EL (cell line): ENCODE data around the gene COL15A1.

ENCODE experiments used
- DNase-seq: peaks from one replicate; pipeline ENCODE4 v3.0.0-alpha.2; 2016

COL15A1 gene

DNA sequence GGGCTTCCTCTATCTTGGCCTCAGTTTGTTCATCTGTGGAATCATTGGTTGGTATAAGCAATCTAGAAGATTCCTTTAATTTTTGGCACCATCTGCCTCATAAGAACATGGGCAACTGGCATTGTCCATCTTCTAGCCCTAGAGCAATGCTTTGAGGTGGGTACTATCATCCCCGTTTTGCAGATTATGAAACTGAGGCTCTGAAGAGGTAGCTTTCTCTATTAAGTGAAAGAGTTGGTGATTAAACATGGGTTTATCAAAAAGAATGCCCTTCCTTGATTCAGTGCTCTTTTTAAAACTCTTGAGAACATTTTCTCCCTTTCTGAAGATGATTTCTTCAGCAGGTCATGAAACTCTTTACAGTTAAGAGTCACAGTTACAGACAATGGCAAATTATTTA, 118.8 kb downstream of the COL15A1 start:
- DNase-seq = no peak

DNA sequence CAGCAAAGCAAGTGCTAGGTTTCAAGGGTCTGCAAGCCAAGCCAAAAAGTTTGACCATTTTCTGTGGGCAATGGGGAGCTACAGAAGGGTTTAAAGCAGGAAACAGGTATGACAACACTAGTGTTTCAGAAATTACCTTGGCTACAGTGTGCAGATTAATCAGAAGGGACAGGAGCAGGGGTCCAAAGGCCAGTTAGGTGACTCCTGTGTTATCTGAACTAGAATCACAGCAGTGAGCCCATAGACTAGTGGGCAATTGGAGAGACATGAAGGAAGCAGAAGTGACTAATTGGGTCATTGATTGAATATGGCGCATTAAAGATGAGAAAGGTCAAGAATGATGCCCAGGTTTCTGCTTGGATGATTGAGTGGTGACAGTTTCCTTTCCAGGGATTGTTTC, 119.8 kb downstream of the COL15A1 start:
- no peak for DNase-seq

DNA sequence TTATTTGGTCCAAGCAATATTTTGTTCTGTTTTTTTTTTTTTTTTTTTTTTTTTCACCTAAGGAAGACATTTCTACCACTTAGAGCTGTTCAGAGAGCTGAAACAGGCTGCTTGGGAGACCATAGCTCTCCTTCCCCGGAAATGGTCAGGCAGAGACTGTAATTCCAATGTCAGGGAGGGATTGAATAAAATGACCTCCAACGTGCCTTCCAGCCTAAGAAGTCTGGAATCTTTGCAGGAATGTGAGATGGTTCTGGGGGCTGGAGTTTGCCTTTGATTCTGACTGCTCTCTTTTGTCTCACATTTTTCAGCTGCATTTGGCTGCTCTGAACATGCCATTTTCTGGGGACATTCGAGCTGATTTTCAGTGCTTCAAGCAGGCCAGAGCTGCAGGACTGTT, 122.9 kb downstream of the COL15A1 start:
- no peak for DNase-seq

DNA sequence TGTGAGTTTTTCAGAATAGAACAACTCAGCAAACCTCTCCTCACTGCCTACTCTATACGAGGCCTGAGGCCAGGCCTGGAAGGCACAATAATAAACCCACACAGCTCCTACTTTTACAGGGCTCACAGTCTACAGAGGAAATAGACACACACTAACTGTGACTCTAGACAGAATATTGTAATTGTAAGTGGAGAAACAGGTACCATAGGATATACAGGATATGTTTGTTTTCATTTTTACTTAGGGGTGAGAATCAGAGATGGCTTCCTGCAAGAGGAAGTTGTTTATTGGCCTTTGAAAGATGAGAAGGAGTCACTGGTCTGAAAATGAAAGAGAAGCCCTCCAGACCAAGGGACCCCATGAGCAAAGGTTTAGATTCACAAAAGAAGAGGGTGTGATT, 125.4 kb downstream of the COL15A1 start:
- DNase-seq = no peak

DNA sequence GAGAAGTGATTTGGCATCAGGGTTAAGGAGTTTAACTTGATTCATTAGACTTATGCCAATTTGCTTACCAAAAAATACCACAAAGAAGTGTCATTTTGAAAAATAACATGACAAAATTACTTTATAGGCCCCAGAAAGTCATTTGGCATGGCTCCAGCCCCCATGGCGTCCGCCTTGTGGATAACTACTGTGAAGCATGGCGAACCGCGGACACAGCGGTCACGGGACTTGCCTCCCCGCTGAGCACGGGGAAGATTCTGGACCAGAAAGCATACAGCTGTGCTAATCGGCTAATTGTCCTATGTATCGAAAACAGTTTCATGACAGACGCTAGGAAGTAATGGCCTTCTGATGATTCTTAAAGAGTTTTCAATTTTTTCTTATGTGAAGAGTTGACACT, 125.8 kb downstream of the COL15A1 start:
- DNase-seq = no peak

DNA sequence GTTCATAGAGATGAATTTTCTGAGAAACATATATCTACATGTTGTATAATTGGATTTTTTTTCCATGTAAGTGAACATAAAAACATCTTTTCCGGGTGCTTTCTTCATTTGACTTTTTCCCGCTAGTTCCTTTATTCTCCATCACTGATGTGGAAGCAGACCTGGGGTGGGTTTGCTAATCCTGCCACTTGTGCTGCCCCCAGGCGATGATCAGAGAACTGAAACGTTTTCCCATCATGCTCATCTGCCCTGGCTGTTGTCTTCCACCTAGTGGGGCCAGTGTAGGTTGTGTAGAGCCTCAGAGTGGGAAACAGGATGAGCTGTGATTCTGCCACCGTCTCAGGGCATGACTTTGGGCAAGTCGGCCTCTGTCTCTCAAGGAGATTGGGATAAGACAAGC, 127.0 kb downstream of the COL15A1 start:
- DNase-seq = no peak

DNA sequence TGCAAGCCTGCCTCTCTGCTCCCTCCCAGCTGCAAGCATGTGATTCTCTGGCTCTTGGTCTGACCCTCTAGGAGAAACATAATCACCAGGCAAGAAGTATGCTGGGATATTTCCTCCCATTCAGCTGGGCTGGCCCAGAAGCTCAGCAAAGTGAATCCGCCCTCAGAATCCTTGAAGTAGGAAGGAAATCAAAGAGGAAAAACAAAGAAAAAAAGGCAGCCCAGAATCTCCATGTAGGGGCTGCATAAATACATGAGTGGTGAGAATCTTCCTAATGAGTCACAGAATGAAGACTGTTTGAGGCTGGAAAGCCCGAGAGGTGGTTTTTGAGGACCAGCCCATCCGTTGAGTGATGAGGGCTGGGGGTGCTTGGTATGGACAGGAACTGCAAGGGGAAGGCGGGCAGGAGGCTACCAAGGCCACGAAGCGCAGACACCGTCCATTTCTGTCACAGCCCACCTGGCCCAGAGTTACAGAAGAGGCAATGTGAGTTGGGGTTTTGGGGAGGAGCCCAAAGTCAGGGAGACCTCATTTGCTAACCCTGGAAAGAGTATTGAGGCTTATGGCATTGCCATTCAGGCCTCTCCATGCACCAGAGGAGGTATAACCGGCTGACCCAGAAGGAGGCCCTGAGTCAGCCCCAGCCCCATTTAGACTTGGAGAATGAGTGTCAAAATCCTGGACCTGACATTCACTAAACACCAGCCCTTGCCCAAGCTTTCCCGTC, 127.8 kb downstream of the COL15A1 start:
- peak; percentile 42 for DNase-seq

DNA sequence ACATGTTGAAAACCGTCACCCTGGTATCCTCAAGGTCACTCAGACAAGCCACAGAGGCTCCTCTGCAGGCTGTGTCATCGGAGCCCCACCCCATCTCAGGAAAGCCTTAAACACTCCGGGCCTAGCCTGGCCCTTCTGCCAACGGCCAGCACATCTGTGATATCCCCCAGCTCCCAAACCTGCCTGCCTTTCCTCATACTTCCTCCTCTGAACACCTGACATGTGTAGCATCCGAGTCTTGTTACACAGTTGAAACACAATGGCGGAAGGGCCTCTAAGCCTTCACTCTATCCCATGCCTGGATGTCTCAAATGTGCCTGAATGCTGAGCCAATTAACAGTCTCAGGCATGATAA, 128.3 kb downstream of the COL15A1 start:
- no peak for DNase-seq

DNA sequence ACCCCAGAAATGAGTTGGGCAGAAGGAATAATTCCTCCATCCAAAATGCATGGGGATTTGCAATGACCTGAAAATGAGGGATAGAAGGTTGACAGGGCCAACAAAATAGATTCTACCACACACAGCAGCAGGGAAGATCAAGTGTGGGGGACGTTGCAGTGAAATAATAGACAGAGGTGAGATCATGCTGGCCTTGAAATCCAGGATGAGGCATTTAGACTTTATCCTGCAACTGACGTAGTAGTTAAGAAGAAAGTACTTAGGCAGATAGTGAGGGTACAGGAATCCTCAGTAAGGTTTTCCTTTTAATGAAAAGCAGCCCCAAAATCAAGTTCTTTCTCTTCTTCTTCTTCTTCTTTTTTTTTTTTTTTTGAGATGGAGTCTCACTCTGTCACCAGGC, 129.6 kb downstream of the COL15A1 start:
- DNase-seq = no peak

DNA sequence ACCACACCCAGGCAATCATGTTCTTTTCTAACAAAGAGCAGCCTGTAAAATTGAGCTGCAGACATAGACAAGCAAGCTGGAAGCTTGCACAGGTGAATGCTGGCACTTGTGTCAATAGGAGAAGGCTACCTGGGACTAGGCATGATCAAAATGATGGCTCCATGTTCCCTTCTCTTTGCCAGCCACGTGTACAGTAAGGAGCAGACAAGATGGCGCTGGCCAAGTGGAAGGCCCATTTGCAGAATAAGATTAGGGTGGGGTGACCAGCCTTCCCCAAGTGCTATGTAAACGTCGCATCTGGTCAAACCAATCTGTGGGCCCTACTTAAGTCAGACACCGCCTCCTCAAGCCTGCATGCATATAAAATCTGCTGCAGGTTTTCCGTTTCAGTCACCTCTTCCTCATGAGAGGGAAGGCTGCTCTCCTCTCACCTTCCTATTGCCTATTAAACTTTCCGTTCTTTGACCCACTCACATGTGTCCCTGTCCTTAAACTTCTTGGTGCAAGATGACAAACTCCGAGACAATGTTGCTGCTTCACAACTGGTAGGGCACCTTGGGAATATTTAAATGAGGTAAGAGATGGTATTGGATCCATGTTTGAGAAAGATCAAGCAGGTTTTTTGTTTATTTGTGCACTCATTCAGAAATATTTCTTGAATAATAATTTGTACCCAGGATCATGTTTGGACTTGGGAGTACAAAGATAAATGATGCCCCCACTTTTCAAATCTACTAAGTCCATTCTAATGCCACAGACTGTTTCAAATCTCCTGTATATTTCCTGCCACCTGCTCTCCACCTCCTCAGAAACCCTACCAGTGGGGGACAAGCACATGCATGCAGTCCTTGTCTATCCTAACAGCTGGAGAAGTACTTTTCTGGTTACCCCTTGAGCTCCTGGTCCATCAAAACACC, 130.5 kb downstream of the COL15A1 start:
- no peak for DNase-seq

DNA sequence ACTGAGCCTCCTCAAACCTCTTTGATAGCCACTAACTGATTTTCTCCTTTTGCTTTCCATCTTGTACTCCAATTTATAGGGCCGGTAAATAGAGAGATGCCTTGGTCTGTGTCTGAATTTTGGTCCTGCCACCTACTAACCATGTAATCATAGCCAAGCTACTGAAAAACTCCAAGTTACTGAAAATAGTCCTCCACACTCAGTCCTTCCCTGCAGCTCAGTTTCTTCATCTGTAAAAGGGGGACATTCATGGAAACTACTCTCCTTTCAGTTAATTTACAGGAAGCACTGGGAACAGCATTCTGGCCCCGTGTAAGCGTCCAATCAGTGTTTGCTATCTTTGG, 131.2 kb downstream of the COL15A1 start:
- no peak for DNase-seq

DNA sequence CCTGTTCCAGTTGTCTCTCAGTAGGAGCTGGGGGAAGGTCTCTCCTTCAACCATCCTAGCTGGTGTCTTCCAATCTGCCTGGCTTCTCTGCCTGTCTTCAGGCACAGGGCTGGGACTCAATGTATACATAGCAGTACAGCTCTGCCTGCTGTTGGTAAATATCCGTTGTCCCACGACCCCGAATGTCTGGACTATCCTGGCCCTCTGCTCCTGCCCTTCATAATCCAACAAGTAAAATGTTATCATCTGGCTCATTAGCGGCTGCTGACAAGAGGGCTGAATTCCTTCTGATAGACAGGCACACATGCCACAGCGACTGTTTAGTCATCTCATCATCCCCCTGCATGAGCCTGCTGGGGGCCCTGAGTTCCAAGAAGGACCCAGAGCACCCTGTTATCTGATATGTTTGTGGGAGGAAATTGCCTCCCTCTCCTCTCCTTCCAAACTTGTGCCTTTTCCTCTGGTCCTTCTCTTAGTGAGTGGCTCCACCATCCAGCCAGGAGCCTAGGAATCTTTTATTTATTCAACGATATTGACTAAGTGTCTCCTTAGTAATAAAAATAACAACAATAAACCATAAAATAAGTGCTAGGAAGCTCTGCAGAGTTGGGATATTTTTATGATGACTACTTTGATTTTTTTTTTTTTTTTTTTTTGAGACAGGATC, 131.7 kb downstream of the COL15A1 start:
- peak; percentile 89 for DNase-seq

DNA sequence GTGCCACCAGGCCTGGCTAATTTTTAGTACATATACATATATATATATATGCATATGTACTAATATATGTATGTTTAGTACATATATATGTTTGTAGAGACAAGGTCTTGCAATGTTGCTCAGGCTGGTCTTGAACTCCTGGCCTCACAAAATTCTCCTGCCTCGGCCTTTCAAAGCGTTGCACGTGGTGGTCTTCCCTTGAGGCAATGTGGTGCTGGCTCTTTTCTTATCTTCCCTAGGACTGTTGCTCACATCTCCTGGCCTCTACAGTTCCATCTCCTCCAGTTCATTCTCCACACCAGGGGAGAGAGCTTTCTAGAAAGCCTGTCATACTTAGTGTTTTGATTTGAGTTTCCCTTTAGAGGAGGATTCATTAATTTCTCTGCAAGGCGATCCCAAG, 132.3 kb downstream of the COL15A1 start:
- no peak for DNase-seq

DNA sequence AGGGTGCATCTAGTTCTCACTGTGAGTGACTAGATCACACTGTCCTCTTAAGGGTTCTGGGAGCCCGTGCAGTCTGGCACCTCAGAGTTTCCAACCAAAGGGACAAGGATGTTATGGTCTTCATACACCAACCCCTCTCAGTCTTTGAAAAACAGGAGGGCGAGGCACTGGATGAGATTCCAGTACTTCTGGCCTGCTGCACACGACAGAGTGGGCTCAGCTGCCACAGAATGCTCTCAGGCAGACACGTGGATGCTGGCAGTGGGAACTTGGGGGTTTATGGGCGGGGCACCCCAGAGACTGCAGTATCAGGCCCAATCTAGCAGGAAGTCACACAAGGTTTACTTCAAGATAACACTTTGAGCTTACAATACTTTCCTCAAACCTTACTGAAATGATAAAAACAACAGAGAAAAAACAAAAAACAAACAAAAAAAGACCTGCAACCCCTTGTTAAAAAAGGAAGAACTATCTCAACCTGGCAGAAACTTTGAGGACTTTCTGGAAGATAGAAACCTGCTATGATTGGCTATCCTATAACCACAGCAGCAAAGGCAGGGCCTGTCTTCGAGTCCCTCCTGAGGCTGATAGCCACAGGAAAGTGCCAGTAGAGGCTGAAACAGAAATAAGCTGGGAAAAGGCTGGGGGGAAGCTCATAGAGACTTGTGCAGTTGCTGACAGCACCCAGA, 132.9 kb downstream of the COL15A1 start:
- DNase-seq = no peak

DNA sequence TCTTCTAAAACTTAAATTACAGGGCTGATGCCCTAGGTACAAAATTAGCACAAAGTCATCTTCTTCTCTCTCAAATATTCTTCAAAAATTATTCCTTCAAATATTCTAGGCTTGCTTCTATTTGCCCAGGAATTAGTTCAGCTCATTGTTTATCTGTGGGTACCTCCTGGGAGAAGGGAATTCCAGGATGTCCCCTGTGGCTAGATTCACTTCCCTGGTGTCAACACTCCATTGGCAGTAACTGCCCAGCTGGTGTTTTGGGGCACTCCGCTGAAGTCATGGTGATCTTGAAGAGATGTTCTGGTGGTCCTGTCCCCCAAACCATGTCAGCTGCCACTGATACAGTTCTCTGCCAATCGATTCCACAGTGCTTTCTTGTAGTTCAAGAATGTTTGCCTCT, 135.0 kb downstream of the COL15A1 start:
- DNase-seq = no peak

DNA sequence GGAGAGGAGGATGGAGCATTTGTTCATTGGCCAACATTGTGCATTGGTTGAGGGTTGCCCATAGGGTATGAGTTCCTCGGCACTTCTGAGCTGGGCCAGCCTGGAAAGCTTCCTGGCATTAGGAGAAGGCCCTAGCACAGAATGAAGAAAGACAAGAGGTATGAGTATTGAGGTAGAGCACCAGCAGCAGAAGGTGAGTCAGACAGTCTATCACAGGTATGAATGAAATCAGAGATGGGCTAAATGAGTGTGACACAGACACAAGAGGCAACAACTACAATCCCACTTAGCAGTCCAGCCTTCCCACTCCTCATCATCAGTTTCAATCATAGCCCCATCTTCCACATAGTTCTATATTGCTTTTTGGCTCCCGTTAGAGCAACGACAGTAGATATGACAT, 135.8 kb downstream of the COL15A1 start:
- DNase-seq = no peak

DNA sequence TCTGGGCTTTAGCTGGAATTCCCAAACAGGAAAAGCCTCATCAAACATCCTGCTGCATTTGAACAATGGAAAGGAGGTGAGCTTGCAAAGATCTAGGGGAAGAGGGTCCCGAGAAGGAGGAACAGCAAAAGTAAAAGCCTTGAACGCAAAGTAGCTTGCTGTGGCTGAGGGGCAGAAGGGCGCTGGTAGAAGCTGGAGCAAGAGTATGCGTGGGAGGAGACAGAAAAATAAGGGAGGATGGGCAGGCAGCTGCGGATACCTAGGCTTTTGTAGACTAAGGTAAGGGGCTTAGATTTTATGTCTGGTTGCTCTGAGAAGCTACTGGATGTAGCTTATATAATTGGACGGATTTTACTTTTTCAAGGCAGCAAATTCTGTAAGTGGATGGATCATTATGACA, 139.3 kb downstream of the COL15A1 start:
- no peak for DNase-seq

DNA sequence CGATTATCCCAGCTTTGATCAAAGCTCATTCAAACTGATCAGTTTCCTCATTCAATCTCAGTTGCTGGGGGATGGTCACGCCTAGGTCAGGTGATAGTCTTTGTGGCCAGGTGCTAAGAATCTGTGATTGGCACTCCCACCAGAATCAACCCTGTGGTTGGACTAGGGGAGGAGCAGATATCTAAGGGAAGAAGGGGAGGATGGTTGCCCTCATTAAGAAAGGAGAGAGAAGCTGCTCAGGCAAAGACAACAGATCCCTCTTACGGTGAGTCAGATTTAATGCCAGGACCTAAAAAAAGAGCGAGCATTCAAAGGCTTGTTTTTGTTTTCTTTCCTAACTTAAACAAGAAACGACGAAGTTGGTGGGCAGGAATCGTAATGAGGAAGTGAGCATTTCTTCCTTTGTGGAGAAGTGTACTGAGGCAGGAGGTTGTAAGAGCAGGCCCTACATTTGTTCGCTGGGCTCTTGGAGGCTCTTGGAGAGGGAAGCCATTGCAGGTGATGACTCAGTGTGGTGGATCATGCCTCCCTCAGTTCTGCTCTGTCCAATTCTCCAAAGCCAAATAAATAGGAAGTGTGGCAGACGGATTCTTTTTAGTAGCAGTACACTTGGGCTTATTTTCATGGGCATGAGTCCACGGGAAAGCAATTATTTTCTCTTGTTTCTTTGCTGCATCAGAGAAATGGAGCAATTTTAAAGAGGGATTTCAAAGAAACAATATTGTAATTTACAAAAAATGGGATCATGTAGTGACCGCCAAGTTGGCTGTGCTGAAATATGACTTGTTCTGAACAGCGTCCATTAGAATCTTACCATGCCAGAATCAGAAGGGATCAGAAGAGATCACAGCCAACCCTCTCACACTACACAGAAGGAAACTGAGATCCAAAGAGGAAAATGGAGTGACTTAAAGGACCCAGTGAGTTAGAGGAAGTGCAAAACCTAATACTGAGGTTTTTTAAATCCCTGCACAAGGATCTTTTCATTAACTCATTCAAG, 142.5 kb downstream of the COL15A1 start:
- DNase-seq = peak; percentile 67

DNA sequence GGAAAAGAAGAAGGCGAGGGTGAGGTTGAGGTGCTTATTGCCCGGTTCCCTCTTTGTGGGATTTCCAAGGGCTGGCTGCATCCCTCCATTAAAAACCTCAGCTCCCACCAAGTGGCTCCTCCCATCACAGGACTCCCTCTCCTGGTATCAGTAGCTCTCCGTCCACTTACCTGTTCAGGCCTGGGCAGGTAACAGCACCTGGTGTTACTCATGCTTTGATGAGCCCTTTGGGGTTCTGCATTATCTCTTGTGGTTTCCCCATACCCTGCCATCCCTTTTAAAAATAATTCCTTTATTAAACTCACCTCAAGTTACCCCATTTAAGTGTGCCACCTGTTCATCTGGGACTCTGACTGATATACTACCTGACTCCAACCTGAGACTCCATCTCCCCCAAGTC, 143.8 kb downstream of the COL15A1 start:
- no peak for DNase-seq

DNA sequence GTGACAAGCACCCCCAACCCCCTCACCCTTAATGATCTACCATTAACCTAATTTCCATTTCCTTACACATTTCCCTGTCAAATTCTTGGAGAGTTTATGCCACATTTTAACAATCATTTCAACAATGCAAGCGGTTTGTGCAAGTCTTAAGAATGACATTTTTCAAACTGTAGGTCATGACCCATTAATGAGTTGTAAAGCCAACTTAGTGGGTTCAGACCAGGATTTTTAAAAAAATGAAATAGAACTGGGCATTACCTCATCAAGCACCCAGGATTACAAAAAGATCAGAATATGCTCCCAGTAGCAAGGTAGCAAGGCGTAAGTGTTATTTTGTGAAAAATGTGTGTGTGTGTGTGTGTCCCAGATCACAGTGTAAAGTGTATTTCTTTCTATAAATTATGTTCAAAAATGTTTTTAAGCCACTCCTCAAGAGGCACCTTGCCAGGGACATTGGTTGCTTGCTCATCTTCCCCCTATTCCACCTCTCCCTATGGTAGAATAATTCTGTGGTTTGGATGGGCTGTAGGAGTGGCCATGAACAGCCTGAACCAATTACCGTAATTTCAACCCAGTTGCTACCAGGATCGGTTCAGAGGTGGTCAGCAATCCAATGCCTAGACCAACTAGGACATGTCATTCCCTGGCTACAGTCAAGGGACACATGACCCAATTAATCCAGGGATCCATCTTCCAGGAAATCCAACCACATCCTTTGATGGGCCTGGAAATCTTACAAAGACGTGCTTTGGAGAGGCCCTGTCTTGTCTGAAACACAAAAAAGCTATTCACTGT, 146.8 kb downstream of the COL15A1 start:
- no peak for DNase-seq
